Activated T-cell treated with anti-CD3 and anti-CD28 coated beads for 4 hours (primary cell): Measurements from ENCODE around the gene GPR35.

ENCODE experiments used
- DNase-seq: peaks from one replicate; pipeline ENCODE4 v3.0.0-alpha.2; 2020

The GPR35 gene

GRCh38 chr2:240624011-240624949 lies 1.0 kb upstream of the GPR35 start:
- no peak for DNase-seq

- no peak for DNase-seq
These were observed 1.4 kb downstream of the GPR35 start for GRCh38 chr2:240626531-240627300.

- DNase-seq, result no peak
These were observed 2.6 kb downstream of the GPR35 start for GRCh38 chr2:240627736-240628506.

GRCh38 chr2:240628507-240628807 lies 3.2 kb downstream of the GPR35 start:
- no peak for DNase-seq

- no peak for DNase-seq
These were observed 3.7 kb downstream of the GPR35 start for GRCh38 chr2:240628808-240629618.

GRCh38 chr2:240629619-240629967 lies 4.3 kb downstream of the GPR35 start:
- DNase-seq, result no peak

- DNase-seq, result no peak
These were observed 4.9 kb downstream of the GPR35 start for GRCh38 chr2:240629968-240630770.

GRCh38 chr2:240630771-240631547 lies 5.7 kb downstream of the GPR35 start:
- no peak for DNase-seq

- no peak for DNase-seq
These were observed 6.4 kb downstream of the GPR35 start for GRCh38 chr2:240631548-240632305.

GRCh38 chr2:240632306-240632721 lies 7.0 kb downstream of the GPR35 start:
- no peak for DNase-seq

- no peak for DNase-seq
These were observed 10.1 kb downstream of the GPR35 start for GRCh38 chr2:240635121-240635997.

- DNase-seq, result no peak
These were observed 10.8 kb downstream of the GPR35 start for GRCh38 chr2:240635998-240636547.

- DNase-seq, result no peak
These were observed 11.4 kb downstream of the GPR35 start for GRCh38 chr2:240636563-240637115.

GRCh38 chr2:240637116-240637900 lies 12.0 kb downstream of the GPR35 start:
- no peak for DNase-seq

- DNase-seq, result no peak
These were observed 12.6 kb downstream of the GPR35 start for GRCh38 chr2:240637901-240638345.

GRCh38 chr2:240638512-240639160 lies 13.4 kb downstream of the GPR35 start:
- no peak for DNase-seq

- DNase-seq, result no peak
These were observed 14.3 kb downstream of the GPR35 start for GRCh38 chr2:240639566-240639965.
